HL-60 (cell line): Measurements from ENCODE around the gene SACM1L.

Source experiments
- CTCF ChIP-seq: IDR thresholded peaks from one replicate; pipeline ENCODE4 v1.5.1; 2011; ENCODE audit warnings: low read length, control low read depth, inconsistent platforms; ENCODE audit not compliant: insufficient read depth
- GABPA ChIP-seq: IDR thresholded peaks from 2 replicates; pipeline ENCODE4 v1.6.1; 2012; ENCODE audit warnings: low read depth
- POLR2AphosphoS5 ChIP-seq: IDR thresholded peaks from 2 replicates; pipeline ENCODE4 v1.6.1; 2012; ENCODE audit warnings: low read depth
- REST ChIP-seq: IDR thresholded peaks from 2 replicates; pipeline ENCODE4 v1.6.1; 2012; ENCODE audit warnings: low read depth; ENCODE audit not compliant: insufficient replicate concordance

- TF ChIP-seq GABPA = no peak
- no peak for TF ChIP-seq CTCF
- TF ChIP-seq REST = no peak
- TF ChIP-seq POLR2AphosphoS5 = no peak
Observed at GRCh38 chr3:45677841-45678240, 11.4 kb upstream of the SACM1L start.
